Kidney (tissue), 14 donors: ENCODE measurements around the gene C1orf232. TPM values are rescaled to one million over a fixed set of nuclear protein-coding genes. Genes with fewer than 3 reads are reported as not detected.

ENCODE experiments used
- DNase-seq, 5 donors: peaks; one replicate each; pipeline ENCODE4 v3.0.0-alpha.2; 2013 to 2020
- FAIRE-seq: peaks from 2 replicates; lab custom pipeline; 2012; peaks lifted over from hg19 to GRCh38; lab: Jason Lieb, UNC
- H3K27ac ChIP-seq, 2 donors: one replicate each; pipeline ENCODE4 v1.7.0; 2013; ENCODE audit warnings: low read depth in 2 of 2, low read length in 2 of 2, inconsistent platforms in 1 of 2
- H3K27me3 ChIP-seq: one replicate; pipeline ENCODE4 v1.7.1; 2013; ENCODE audit warnings: low read length, inconsistent platforms; ENCODE audit not compliant: control insufficient read depth, insufficient read depth
- H3K36me3 ChIP-seq, 3 donors: one replicate each; pipeline versions ENCODE4 v1.7.0 to v1.7.1; 2013; ENCODE audit warnings: low read length in 3 of 3, control low read depth in 1 of 3, inconsistent platforms in 1 of 3; ENCODE audit not compliant: insufficient read depth in 3 of 3, control insufficient read depth in 2 of 3
- H3K4me1 ChIP-seq, 3 donors: one replicate each; pipeline versions ENCODE4 v1.7.0 to v1.7.1; 2013; ENCODE audit warnings: low read length in 3 of 3, inconsistent platforms in 1 of 3, low read depth in 1 of 3; ENCODE audit not compliant: control insufficient read depth in 2 of 3, insufficient read depth in 2 of 3
- H3K4me3 ChIP-seq, 3 donors: one replicate each; pipeline versions ENCODE4 v1.7.0 to v1.8.1; 2013; ENCODE audit warnings: low read length in 3 of 3, control low read depth in 1 of 3, inconsistent platforms in 1 of 3
- H3K9ac ChIP-seq, 3 donors: one replicate each; pipeline versions ENCODE4 v1.7.0 to v1.7.1; 2013; ENCODE audit warnings: low read length in 3 of 3, control low read depth in 1 of 3, inconsistent platforms in 1 of 3
- H3K9me3 ChIP-seq, 3 donors: one replicate each; pipeline versions ENCODE4 v1.7.0 to v1.7.1; 2013; ENCODE audit warnings: low read length in 3 of 3, control low read depth in 1 of 3, inconsistent platforms in 1 of 3; ENCODE audit not compliant: control insufficient read depth in 2 of 3, insufficient read depth in 1 of 3
- intact Hi-C: fragments of 100-400 bp; cut with DNase I; formaldehyde crosslinking; loops from one replicate; pipeline ENCODE4 v1.11.1; 2022
- polyA plus RNA-seq: library from polyadenylated mRNA; stranded (reverse); fragments of 350-450 nt; fragmentation: Illumina TruSeq; extraction: RNeasy Lipid Tissue Mini Kit (QIAGEN cat#74804); gene quantifications from one replicate; pipeline ENCODE4 v1.2.3, GENCODE V29; 2014; ENCODE audit warnings: low read depth, low replicate concordance; ENCODE audit not compliant: insufficient read depth
- total RNA-seq: library from RNA; stranded (reverse); fragmentation: NEBNext Ultra II Directional; extraction: Animal tissue kit (Norgen Biotek cat#: 25700); gene quantifications from one replicate; pipeline ENCODE4 v1.2.1, GENCODE V29; 2021
- TF ChIP-seq, protein P1 (sequence below): IDR thresholded peaks from 3 replicates; pipeline ENCODE4 v1.5.1; 2012; ENCODE audit warnings: mild to moderate bottlenecking, moderate library complexity, borderline replicate concordance; ENCODE audit not compliant: insufficient read depth; ENCODE audit errors: extremely low read depth
- donor health status: control.
- donor health status: control.
- donor health status: control.
- donor health status: control.
- donor health status: control.
- donor health status: DM: yes; HTN: yes; CAD: no.
- donor health status: Normal renal cell carcinoma (clear cell type).

Gene C1orf232
- total and polyA plus RNA-seq, 2 donors from 2014 or later: not detected

DNA sequence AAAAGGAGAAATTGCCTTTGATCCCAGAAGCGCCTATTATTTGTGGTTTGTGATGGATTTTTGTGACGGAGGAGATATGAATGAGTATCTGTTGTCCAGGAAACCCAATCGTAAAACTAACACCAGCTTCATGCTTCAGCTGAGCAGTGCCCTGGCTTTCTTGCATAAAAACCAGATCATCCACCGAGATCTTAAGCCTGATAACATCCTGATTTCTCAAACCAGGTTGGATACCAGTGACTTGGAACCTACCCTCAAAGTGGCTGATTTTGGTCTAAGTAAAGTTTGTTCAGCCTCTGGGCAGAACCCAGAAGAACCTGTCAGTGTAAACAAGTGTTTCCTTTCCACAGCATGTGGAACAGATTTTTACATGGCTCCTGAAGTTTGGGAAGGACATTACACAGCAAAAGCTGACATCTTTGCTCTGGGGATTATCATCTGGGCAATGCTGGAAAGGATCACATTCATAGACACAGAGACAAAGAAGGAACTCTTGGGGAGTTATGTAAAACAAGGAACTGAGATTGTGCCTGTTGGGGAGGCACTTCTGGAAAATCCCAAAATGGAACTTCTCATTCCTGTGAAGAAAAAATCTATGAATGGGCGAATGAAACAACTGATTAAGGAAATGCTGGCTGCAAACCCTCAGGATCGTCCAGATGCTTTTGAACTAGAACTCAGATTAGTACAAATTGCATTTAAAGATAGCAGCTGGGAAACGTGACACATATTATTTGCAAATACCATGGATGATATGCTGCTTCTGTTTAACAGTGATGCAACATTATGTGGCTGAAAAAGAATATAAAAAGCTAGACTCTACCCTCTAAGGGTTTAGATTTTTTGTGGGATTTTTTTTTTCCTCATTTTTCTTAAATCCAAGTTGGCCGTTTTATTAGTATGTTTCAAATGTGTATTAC lies 46.6 kb downstream of the C1orf232 start:
- Histone ChIP-seq H3K4me1 (peaks cover 0 to 10% (median under 1%) of the 10 kb centered on the region in 3 donors), H3K36me3 (peaks cover 0 to 5% (median 2%) of the 10 kb centered on the region in 3 donors), H3K4me3 (no peak overlapping the region), H3K27ac (no peak overlapping the region), H3K27me3 (no peaks in the 10 kb centered on the region), H3K9me3 (no peaks in the 10 kb centered on the region), H3K9ac (no peak overlapping the region)
- TF ChIP-seq, protein P1, sequence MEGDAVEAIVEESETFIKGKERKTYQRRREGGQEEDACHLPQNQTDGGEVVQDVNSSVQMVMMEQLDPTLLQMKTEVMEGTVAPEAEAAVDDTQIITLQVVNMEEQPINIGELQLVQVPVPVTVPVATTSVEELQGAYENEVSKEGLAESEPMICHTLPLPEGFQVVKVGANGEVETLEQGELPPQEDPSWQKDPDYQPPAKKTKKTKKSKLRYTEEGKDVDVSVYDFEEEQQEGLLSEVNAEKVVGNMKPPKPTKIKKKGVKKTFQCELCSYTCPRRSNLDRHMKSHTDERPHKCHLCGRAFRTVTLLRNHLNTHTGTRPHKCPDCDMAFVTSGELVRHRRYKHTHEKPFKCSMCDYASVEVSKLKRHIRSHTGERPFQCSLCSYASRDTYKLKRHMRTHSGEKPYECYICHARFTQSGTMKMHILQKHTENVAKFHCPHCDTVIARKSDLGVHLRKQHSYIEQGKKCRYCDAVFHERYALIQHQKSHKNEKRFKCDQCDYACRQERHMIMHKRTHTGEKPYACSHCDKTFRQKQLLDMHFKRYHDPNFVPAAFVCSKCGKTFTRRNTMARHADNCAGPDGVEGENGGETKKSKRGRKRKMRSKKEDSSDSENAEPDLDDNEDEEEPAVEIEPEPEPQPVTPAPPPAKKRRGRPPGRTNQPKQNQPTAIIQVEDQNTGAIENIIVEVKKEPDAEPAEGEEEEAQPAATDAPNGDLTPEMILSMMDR: no peak
- FAIRE-seq (no peak), DNase-seq (no peak)
- intact Hi-C loops: no loop called here

DNA sequence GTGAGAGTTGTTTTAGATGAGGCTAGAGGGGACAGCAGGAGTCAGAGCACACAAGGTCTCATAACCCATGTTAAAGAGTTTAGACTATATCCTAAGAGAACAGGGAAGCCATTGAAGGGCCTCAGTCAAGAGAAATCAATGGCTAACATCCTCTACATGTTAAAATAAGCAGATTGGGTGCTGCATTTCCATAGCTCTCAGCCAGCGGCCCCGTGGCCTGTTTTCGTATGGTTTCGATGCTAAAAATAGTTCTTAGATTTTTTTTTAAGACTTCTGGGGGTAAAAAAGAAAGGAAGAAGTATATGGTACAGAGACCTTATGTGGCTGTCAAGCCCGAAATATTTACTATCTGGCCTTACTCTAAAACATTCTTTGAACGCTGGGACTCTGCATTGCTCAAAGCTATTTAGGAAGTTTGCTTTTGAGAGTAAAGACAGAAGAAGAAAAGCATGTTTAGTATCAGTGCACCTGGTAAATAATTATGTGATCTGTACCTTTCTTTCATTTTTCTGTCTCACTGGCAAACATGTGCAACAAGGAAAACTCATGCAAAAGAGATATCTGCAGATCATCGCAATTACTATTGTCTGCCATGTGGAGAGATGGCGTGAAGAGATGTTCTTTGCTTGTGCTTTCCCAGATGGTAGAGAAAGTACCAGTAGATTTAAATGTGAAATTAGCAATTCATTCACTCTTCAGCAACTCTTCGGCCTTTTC lies 48.7 kb downstream of the C1orf232 start:
- Histone ChIP-seq H3K9me3 (no peaks in the 10 kb centered on the region), H3K36me3 (peaks cover 0 to 5% (median 2%) of the 10 kb centered on the region in 3 donors), H3K27me3 (no peaks in the 10 kb centered on the region), H3K4me3 (no peak overlapping the region), H3K27ac (no peak overlapping the region), H3K9ac (no peak overlapping the region), H3K4me1 (peaks cover 0 to 8% (median 0%) of the 10 kb centered on the region in 3 donors)
- TF ChIP-seq, protein P1: no peak
- no peak for DNase-seq
- intact Hi-C loops: no loop called here
- no peak for FAIRE-seq

DNA sequence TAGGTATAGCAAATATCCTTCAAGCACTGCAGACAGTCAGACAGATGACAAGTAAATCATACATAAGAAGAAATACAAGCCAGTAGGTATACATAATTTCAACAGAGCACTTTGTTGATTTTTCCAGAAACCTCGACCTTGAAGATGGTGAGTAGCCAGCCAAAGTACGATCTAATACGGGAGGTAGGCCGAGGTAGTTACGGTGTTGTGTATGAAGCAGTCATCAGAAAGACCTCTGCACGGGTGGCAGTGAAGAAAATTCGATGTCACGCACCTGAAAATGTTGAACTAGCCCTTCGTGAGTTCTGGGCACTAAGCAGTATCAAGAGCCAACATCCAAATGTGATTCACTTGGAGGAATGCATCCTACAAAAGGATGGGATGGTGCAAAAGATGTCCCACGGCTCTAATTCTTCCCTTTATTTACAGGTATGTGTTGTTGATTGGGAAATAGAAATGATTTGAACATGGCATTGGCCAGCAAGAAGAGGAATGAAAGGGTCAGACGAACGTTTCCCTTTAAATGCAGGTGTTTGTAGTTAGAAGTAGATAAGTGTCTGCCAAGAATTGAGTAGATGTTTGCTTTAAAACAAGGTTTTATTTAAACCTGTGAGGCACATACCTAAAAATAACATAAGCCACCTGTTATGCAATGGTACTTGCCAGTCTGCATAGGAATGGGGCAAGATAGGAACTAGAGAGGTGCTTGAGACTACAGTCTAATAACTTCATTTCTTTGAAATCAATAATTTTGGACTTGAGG lies 54.4 kb downstream of the C1orf232 start:
- peaks cover 4 to 7% (median 5%) of the 10 kb centered on the region in 3 donors for H3K4me1 ChIP-seq
- H3K36me3 ChIP-seq: peaks cover 0 to 12% (median 5%) of the 10 kb centered on the region in 3 donors
- no peak for FAIRE-seq
- intact Hi-C loops: no loop called here
- no peaks in the 10 kb centered on the region for H3K9me3 ChIP-seq
- H3K4me3 ChIP-seq: no peak overlapping the region
- H3K27ac ChIP-seq: no peak overlapping the region
- no peak overlapping the region for H3K9ac ChIP-seq
- DNase-seq: no peak
- H3K27me3 ChIP-seq: no peaks in the 10 kb centered on the region
- TF ChIP-seq, protein P1: no peak

Other genes with a start within 250 kb of the C1orf232 start
- 23.5 TPM for gene PAFAH2, start 170.9 kb downstream of the C1orf232 start, total RNA-seq
- 21.0 TPM for gene PAFAH2, start 170.9 kb downstream of the C1orf232 start, polyA plus RNA-seq
- 0.28 TPM for gene EXTL1, start 147.2 kb downstream of the C1orf232 start, total RNA-seq
- 0.45 TPM for gene EXTL1, start 147.2 kb downstream of the C1orf232 start, polyA plus RNA-seq
- gene SLC30A2, start 122.8 kb downstream of the C1orf232 start, total RNA-seq: 34.4 TPM
- 26.8 TPM for gene SLC30A2, start 122.8 kb downstream of the C1orf232 start, polyA plus RNA-seq
- gene TRIM63, start 101.3 kb downstream of the C1orf232 start, total RNA-seq: 0.82 TPM
- gene TRIM63, start 101.3 kb downstream of the C1orf232 start, polyA plus RNA-seq: 3.3 TPM
- 13.9 TPM for gene PDIK1L, start 57.1 kb downstream of the C1orf232 start, total RNA-seq
- 3.7 TPM for gene PDIK1L, start 57.1 kb downstream of the C1orf232 start, polyA plus RNA-seq
- 8.1 TPM for gene FAM110D, start 9.9 kb downstream of the C1orf232 start, total RNA-seq
- 4.2 TPM for gene FAM110D, start 9.9 kb downstream of the C1orf232 start, polyA plus RNA-seq
- 22.4 TPM for gene ZNF593, start 945 bp upstream of the C1orf232 start, total RNA-seq
- 93.2 TPM for gene ZNF593, start 945 bp upstream of the C1orf232 start, polyA plus RNA-seq
- not detected for gene ZNF593OS, start 2.9 kb upstream of the C1orf232 start, total RNA-seq
- not detected for gene ZNF593OS, start 2.9 kb upstream of the C1orf232 start, polyA plus RNA-seq
- gene CNKSR1, start 8.5 kb upstream of the C1orf232 start, total RNA-seq: 19.7 TPM
- 8.8 TPM for gene CNKSR1, start 8.5 kb upstream of the C1orf232 start, polyA plus RNA-seq
- gene CATSPER4, start 21.6 kb upstream of the C1orf232 start, total RNA-seq: not detected
- not detected for gene CATSPER4, start 21.6 kb upstream of the C1orf232 start, polyA plus RNA-seq
- 8.5 TPM for gene CEP85, start 65.2 kb upstream of the C1orf232 start, total RNA-seq
- gene CEP85, start 65.2 kb upstream of the C1orf232 start, polyA plus RNA-seq: 8.4 TPM
- 140 TPM for gene SH3BGRL3, start 111.1 kb upstream of the C1orf232 start, total RNA-seq
- 180 TPM for gene SH3BGRL3, start 111.1 kb upstream of the C1orf232 start, polyA plus RNA-seq
- 55.0 TPM for gene UBXN11, start 137.7 kb upstream of the C1orf232 start, total RNA-seq
- gene UBXN11, start 137.7 kb upstream of the C1orf232 start, polyA plus RNA-seq: 30.2 TPM
- 30.8 TPM for gene CD52, start 149.0 kb upstream of the C1orf232 start, total RNA-seq
- gene CD52, start 149.0 kb upstream of the C1orf232 start, polyA plus RNA-seq: 13.2 TPM
- 2.2 TPM for gene CRYBG2, start 185.2 kb upstream of the C1orf232 start, total RNA-seq
- not detected for gene CRYBG2, start 185.2 kb upstream of the C1orf232 start, polyA plus RNA-seq
- 0.25 TPM for gene ZNF683, start 203.8 kb upstream of the C1orf232 start, total RNA-seq
- gene ZNF683, start 203.8 kb upstream of the C1orf232 start, polyA plus RNA-seq: not detected
- gene LIN28A, start 241.9 kb upstream of the C1orf232 start, total RNA-seq: not detected
- not detected for gene LIN28A, start 241.9 kb upstream of the C1orf232 start, polyA plus RNA-seq